Stimulated activated CD4-positive, alpha-beta T cell treated with anti-CD3 and anti-CD28 coated beads, Interleukin-1b, Interleukin-23, amount 100 ng/mL, for 4 hours (primary cell): ENCODE results near the gene KHSRP.
A peak's percentile ranks its signal among the peaks of the same experiment; 100 is the strongest.
"Not testable (repeated sequence)": the region's sequence is repeated elsewhere in the genome, so short reads cannot be mapped to it uniquely, and the experiment has no call there.

Experiments
- DNase-seq, 2 donors: peaks; one replicate each; pipeline ENCODE4 v3.0.0-alpha.2; 2020; ENCODE audit warnings: low read depth in 2 of 2

KHSRP gene

GRCh38 chr19:6452223-6452614 is 27.6 kb upstream of the KHSRP start:
- no peak for DNase-seq

- no peak for DNase-seq
These were observed 27.1 kb upstream of the KHSRP start for GRCh38 chr19:6451583-6452222.

GRCh38 chr19:6450166-6450565 is 25.6 kb upstream of the KHSRP start:
- DNase-seq: no peak

GRCh38 chr19:6448045-6448444 is 23.4 kb upstream of the KHSRP start:
- no peak for DNase-seq

GRCh38 chr19:6446452-6446851 is 21.8 kb upstream of the KHSRP start:
- no peak for DNase-seq

GRCh38 chr19:6443986-6444385 is 19.4 kb upstream of the KHSRP start:
- DNase-seq: no peak

GRCh38 chr19:6442087-6442688 is 17.6 kb upstream of the KHSRP start:
- DNase-seq: no peak

- DNase-seq: no peak
These were observed 16.3 kb upstream of the KHSRP start for GRCh38 chr19:6440905-6441304.

- no peak for DNase-seq
These were observed 15.1 kb upstream of the KHSRP start for GRCh38 chr19:6439743-6440142.

GRCh38 chr19:6433663-6434062 is 9.1 kb upstream of the KHSRP start, which contains the start of gene SLC25A41:
SLC25A41 (minus strand) TSS chr19:6433763; CDS start chr19:6433693, 70 bp downstream.
- no peak for DNase-seq

- no peak for DNase-seq
These were observed 8.6 kb upstream of the KHSRP start for GRCh38 chr19:6433165-6433564.

GRCh38 chr19:6431891-6432290 is 7.3 kb upstream of the KHSRP start:
- DNase-seq: no peak

GRCh38 chr19:6429419-6430221 is 5.0 kb upstream of the KHSRP start:
- DNase-seq: no peak

GRCh38 chr19:6428692-6429418 is 4.2 kb upstream of the KHSRP start:
- not testable (repeated sequence) for DNase-seq

GRCh38 chr19:6427131-6427530 is 2.5 kb upstream of the KHSRP start:
- DNase-seq: no peak

GRCh38 chr19:6425732-6426620 is 1.4 kb upstream of the KHSRP start:
- DNase-seq: no peak

GRCh38 chr19:6424939-6425731 is 524 bp upstream of the KHSRP start:
- DNase-seq: peak; percentile 96 to 97

GRCh38 chr19:6423499-6424194 is 964 bp downstream of the KHSRP start:
- DNase-seq: no peak

- DNase-seq: no peak
These were observed 3.3 kb downstream of the KHSRP start for GRCh38 chr19:6421075-6422014.
